ENCODE measurements around the gene SH2D3C.
"Not testable (repeated sequence)": the region's sequence is repeated elsewhere in the genome, so short reads cannot be mapped to it uniquely, and the experiment has no call there.

The SH2D3C gene

GRCh38 chr9:127783111-127784008 is 4.9 kb upstream of the SH2D3C start:
- no peak for DNase-seq

GRCh38 chr9:127781806-127782205 is 3.3 kb upstream of the SH2D3C start:
- DNase-seq: no peak

GRCh38 chr9:127780909-127781308 is 2.4 kb upstream of the SH2D3C start:
- not testable (repeated sequence) for DNase-seq

- DNase-seq: no peak
Observed at GRCh38 chr9:127780126-127780885, 1.8 kb upstream of the SH2D3C start.

- no peak for DNase-seq
Observed at GRCh38 chr9:127779136-127779981, 893 bp upstream of the SH2D3C start.

GRCh38 chr9:127777368-127777980 is 992 bp downstream of the SH2D3C start:
- DNase-seq: no peak

- no peak for DNase-seq
Observed at GRCh38 chr9:127776924-127777289, 1.6 kb downstream of the SH2D3C start.

GRCh38 chr9:127776195-127776923 is 2.1 kb downstream of the SH2D3C start:
- no peak for DNase-seq

GRCh38 chr9:127773981-127774380 is 4.5 kb downstream of the SH2D3C start:
- no peak for DNase-seq

GRCh38 chr9:127773272-127773671 is 5.2 kb downstream of the SH2D3C start:
- no peak for DNase-seq

- no peak for DNase-seq
Observed at GRCh38 chr9:127772603-127773002, 5.9 kb downstream of the SH2D3C start.

GRCh38 chr9:127771570-127772189 is 6.8 kb downstream of the SH2D3C start:
- no peak for DNase-seq

GRCh38 chr9:127770905-127771569 is 7.4 kb downstream of the SH2D3C start:
- DNase-seq: peak; percentile 88

GRCh38 chr9:127770583-127770904 is 7.9 kb downstream of the SH2D3C start:
- no peak for DNase-seq

- DNase-seq: no peak
Observed at GRCh38 chr9:127769929-127770582, 8.4 kb downstream of the SH2D3C start.

GRCh38 chr9:127769101-127769500 is 9.4 kb downstream of the SH2D3C start:
- no peak for DNase-seq

- no peak for DNase-seq
Observed at GRCh38 chr9:127768698-127769097, 9.8 kb downstream of the SH2D3C start.

- no peak for DNase-seq
Observed at GRCh38 chr9:127767909-127768331, 10.5 kb downstream of the SH2D3C start.

- no peak for DNase-seq
Observed at GRCh38 chr9:127767410-127767809, 11.1 kb downstream of the SH2D3C start.

GRCh38 chr9:127765418-127765817 is 13.0 kb downstream of the SH2D3C start:
- no peak for DNase-seq
